GM18951 (cell line): ENCODE data around the gene TPR.
"Not testable (repeated sequence)": the region's sequence is repeated elsewhere in the genome, so short reads cannot be mapped to it uniquely, and the experiment has no call there.

ENCODE experiments used
- POLR2A ChIP-seq: IDR thresholded peaks from 4 replicates; pipeline ENCODE4 v1.6.1; 2011; ENCODE audit warnings: mild to moderate bottlenecking; ENCODE audit not compliant: insufficient read length, insufficient read depth; ENCODE audit errors: extremely low read depth
- in situ Hi-C: fragments of 300-500 bp; cut with MboI; formaldehyde crosslinking; loops from one replicate; pipeline ENCODE4 v1.12.0; 2022; ENCODE audit warnings: low sequenced_read_pairs, mixed read lengths, inconsistent platforms; ENCODE audit not compliant: unreplicated experiment

Gene TPR

DNA sequence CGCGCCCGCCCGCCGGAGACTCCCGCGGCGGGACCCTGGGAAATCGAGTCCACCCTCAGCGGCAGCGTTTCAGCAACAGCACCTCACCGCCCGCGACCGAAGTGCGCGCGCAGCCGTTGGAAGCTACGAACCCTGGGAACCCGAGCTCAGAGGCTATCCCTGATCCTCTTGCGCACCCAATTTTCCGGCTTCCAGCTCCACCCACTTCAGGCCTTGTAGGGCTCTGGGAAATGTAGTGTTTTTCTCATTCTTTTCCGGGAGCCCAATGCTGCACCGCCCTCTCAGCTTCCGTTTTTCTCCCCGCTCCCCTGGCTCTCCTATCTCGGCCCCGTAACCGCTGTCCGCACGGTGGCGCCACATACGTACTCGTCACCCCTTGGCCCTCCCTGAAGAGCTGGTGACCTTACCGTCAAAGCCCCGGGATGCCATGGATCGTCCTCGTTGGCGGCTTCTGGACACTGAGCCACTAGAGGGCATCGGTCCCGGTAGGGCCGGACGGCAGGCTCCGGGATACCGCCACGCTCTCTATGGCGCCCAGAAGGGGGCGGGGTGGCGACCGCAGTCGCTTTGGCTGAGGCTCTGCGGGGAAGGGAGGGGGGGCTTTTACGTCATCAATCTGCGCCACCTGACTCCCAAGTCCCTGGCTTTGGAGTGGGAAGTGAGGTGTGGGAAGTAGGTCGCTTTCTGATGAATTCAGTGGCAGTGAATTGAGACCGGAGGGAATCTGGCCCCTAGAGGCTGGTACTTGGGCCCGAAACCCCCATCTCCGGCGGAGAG lies at the start of gene TPR, which contains the start of gene ODR4:
TSS of gene TPR (minus strand) at position 102 of the 777 bp plus-strand sequence. CDS start 225 bp downstream, outside the sequence.
TSS of gene ODR4 (plus strand) at position 687 of the 777 bp plus-strand sequence. CDS start 3,948 bp downstream, outside the sequence.
- TF ChIP-seq POLR2A, result peak; percentile 87
- in situ Hi-C loops, result no loop called here

DNA sequence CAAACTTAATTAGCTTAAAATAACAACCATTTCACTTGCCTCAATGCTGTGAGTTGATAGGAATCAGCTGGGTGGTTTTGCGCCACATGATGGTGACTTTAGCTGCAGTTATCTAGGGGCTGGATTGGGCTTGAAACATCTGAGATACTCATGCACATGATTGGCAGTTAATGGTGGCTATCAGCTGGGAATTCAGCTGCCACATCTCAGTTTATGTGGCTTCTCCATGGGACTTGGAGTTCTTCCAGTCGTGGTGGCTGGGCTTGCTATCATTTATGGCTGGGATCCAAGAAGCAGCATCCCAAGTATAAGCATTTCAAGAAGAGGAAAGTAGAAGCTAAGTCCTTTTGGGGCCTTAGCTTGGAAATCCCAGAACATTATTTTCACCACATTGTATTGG lies 49.5 kb upstream of the TPR start:
- in situ Hi-C loops, result no loop called here
- no peak for TF ChIP-seq POLR2A

DNA sequence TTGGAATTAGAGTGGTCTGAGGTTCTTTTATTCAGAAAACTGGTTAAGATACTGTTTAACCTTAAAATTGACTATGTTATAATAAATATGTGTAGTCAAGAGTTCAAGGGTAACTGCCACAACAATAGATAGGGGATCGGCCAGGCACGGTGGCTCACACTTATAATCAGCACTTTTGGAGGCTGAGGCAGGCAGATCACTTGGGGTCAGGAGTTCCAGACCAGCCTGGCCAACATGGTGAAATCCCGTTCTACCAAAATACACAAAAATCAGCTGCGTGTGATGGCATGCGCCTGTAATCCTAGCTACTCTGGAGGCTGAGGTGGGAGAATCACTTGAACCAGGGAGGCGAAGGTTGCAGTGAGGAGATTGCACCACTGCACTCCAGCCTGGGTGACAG lies 46.4 kb upstream of the TPR start:
- in situ Hi-C loops, result no loop called here

DNA sequence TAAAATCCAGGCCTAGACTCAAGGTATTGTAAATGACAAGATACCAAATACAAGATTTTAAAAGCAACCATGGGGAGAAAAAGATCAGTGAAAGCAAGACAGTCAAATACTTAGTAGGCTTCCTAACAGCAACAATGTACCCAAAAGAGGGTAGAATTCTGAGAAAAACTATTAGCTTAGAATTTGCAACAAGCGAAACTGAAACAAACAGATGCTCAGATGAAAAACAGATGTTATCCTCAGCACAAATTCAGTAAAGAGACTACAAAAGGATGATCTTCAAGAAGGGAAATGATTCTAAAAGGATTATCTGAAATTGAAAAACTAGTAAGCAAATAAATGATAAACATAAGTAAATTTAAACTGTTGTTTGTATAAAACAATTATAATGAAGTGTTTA lies 45.9 kb upstream of the TPR start:
- in situ Hi-C loops, result no loop called here

More for the DNA sequence above, 46.4 kb upstream of the TPR start:
- TF ChIP-seq POLR2A, result no peak

DNA sequence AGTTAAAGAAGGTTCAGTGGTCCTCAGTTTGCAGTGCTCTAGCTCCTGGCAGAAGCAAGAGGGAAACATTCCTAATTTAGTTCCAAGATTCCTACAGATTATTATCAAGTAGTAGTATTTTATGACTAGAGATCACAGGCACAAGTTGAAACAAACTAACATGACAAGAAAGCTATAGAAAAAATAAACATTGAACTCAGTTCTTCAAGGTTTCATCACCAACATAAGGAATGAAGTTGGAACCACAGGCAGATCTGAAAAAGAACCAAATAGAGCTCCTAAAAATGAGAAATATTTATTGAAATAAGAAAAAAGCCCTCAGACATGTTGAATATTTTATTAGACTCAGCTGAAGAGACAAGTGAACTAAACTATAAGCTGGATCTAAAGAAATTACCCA lies 45.3 kb upstream of the TPR start:
- in situ Hi-C loops, result no loop called here
- no peak for TF ChIP-seq POLR2A

More for the DNA sequence above, 45.9 kb upstream of the TPR start:
- TF ChIP-seq POLR2A, result no peak

DNA sequence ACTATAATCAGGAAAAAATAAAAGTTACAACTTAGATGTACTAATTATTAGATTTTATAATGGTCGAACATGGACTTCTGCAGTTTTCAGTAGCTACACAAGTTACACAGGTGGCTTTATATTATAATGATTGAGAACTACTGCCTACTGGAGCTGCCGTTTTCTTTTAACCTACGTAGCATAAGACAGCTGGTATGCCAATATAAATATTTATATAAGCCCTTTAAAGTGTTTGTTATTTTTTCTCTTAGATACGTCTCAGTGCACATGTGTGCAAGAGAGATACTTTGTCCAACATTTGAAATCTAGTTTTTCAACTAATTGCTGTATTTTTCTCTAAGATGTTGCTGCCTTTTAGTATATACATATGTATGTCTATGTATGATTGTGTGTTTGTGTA lies 43.5 kb upstream of the TPR start:
- in situ Hi-C loops, result no loop called here
- no peak for TF ChIP-seq POLR2A

DNA sequence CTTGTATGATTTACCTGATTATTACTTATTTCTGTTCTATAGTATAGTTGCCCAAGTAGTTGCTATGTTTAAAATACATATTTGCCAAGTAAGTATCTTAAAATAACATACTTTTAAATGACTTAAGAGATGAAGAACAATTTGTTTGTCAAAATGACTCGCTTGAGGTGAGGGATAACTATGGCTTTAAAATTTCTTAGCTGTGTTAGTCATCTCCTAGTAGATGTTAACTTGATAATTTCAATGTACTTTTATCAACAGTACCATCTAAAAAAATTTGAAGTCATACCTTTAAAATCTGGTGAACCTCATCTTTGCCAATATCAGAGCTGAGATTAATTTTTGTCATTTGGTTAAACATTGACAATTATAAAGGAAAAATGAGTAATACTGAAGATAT lies 38.3 kb upstream of the TPR start:
- TF ChIP-seq POLR2A, result no peak

DNA sequence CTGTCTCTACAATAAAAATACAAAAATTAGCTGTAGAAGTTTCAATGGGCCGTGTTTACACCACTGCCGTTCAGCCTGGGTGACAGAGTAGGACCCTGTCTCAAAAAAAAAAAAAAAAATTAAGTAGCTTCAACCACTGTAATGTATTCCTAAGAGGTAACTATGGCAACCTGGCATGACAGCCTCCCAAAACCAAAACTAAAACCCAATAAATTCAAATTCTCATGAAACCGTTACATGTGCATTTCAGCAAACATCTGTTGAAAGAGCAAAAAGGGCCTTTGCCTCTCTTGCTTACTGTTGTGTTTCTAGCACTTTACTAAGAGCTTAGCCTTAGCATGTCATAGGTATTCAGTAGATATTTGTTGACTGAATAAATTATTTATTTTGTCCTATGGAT lies 34.0 kb upstream of the TPR start:
- TF ChIP-seq POLR2A, result no peak
- in situ Hi-C loops, result no loop called here

More for the DNA sequence above, 38.3 kb upstream of the TPR start:
- in situ Hi-C loops, result no loop called here

DNA sequence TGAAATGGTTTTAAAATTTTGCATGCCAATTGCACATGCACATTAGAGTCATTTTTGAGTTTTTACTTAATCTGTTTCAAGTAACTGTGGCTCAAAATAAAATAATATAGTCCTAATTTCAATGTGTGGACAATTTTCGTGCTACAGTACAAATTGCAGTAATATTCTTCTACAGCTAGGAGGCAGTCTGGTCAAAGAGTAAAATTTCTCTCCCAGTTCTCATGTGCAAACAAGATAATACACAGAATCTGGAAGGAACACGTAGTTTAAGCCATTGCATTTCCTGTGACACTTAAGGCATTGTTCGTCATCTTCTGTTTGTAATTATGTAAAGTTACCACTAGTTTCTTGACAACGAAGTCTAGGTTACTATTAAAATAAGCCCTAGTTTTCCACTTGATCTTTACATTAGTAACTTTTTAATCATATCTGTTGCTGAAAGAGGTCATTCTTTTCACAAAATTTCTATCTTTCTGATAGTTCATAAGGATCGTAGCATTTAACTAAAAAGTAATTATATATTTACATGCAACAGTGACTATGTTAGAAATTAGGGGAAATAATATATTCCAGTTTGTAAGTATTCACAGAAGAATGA lies 29.5 kb upstream of the TPR start:
- in situ Hi-C loops, result no loop called here
- TF ChIP-seq POLR2A, result no peak

DNA sequence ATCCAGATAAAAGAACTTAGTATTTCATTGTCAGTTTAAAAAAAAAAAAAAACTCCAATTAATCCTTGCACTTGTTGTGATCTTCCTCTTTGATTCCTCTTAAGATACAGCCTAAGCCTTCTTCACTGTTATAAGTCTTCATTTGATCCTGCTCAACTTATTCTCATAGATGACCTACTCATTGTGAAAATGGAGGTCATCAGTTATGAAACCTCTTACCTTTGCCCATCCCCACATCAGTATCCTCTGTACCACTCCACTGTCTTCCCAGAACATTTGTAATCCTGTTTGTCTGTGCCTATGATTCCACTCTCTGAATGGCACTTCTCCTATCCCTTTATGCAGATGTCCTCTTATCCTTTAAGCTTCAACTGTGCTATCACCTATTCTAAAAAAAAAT lies 28.6 kb upstream of the TPR start:
- in situ Hi-C loops, result no loop called here
- TF ChIP-seq POLR2A, result no peak

DNA sequence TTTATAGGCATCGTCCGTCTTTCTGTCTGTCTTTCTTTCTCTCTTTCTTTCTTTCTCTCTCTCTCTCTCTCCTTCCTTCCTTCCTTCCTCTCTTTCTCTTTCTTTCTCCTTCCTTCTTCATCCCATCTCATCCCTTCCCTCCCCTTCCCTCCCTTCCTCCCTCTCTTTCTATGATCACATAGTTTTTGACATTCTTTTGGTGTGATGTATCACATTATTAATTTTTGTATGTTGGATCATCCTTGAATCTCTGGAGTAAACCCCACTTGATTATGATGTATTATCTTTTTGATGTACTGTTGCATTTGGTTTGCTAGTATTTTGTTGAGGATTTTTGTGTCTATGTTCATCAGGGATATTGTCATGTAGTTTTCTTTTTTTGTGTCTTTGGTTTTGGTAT lies 26.4 kb upstream of the TPR start:
- in situ Hi-C loops, result not testable (repeated sequence)

DNA sequence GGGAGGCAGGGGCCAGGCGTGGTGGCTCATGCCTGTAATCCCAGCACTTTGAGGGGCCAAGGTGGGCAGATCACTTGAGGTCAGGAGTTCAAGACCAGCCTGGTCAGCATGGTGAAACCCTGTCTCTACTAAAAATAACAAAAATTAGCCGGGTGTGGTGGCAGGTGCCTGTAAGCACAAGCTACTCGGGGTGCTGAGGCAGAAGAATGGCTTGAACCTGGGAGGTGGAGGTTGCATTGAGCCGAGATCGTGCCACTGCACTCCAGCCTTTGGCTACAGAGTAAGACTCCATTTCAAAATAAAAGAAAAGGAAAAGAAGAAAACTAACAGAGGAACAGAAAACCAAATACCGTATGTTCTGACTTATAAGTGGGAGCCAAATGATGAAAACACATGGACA lies 17.7 kb upstream of the TPR start:
- in situ Hi-C loops, result not testable (repeated sequence)

DNA sequence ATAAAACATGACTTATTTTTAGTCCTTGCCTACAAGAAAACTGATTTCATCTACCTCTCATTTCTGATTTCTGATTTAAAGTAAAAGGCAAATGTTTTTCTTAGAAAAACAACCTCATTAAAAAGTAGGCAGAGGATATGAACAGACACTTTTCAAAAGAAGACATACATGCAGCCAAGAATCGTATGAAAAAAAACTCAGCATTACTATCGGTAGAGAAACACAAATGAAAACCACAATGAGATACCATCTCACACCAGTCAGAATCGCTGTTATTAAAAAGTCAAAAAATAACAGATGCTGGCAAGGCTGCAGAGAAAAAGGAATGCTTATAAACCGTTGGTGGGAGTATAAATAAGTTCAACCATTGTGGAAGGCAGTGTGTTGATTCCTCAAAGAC lies 16.8 kb upstream of the TPR start:
- in situ Hi-C loops, result no loop called here
- TF ChIP-seq POLR2A, result no peak

DNA sequence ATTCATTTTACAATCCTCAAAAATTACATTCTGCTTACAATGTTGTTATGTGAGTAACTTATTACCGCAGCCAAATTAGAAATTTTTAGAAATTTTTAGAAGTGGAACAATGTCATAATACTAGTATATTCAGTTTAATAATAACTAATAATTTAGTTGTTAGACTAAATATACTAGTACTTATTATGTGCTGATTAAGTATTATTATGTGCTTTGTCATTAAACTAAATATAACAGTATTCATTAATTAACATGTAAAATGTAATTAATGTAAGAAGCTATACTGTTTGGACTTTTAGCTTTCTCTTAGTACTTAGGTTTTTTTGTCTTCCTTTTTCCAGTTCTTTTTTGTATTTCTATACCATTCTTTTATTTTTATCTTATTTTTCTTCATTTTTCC lies 15.9 kb upstream of the TPR start:
- no peak for TF ChIP-seq POLR2A

More for the DNA sequence above, 15.9 kb upstream of the TPR start:
- in situ Hi-C loops, result no loop called here
